CD4-positive, alpha-beta T cell treated with Interleukin-15 for 4 hours (primary cell): ENCODE data around the gene SNX22.

Experiments
- DNase-seq: peaks from one replicate; pipeline ENCODE4 v3.0.0-alpha.2; 2020; ENCODE audit warnings: low spot score

Gene SNX22

DNA sequence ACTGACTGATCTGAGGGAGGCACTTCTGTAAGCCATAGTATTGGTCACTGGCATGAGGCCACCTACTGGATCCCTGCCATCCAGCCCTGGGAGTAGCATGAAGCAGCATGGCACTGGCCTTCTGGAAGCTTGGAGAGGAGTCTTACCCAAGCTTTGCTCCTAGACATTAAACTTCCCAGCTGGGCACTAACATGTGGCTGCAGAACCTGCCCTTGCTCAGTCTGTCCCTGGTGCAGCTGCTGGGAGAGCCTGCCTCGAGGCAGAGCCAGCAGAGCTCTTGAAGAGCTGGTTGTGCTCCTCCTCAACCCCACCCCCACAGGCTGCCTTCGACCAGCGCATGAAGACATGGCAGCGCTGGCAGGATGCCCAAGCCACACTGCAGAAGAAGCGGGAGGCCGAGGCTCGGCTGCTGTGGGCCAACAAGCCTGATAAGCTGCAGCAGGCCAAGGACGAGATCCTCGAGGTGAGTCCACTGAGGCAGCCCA, 17.1 kb upstream of the SNX22 start:
- DNase-seq, result no peak

DNA sequence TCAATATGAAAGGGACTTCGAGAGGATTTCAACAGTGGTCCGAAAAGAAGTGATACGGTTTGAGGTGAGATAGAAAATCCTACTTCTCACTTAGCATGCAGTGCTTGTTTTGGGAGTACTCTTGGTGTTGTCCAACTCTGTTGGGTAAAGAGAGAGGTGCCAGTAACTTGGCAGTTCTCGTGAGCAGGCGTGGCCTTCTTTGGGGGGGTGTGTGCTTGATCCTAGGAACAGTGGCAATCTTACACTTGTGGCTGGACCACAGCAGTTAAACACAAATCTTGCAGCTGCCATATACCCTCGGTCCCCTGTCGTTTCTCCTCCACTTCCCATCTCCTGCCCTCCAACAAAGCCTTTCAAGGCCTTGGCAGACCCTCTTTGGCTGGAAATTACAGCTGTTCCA, 15.2 kb upstream of the SNX22 start:
- no peak for DNase-seq

DNA sequence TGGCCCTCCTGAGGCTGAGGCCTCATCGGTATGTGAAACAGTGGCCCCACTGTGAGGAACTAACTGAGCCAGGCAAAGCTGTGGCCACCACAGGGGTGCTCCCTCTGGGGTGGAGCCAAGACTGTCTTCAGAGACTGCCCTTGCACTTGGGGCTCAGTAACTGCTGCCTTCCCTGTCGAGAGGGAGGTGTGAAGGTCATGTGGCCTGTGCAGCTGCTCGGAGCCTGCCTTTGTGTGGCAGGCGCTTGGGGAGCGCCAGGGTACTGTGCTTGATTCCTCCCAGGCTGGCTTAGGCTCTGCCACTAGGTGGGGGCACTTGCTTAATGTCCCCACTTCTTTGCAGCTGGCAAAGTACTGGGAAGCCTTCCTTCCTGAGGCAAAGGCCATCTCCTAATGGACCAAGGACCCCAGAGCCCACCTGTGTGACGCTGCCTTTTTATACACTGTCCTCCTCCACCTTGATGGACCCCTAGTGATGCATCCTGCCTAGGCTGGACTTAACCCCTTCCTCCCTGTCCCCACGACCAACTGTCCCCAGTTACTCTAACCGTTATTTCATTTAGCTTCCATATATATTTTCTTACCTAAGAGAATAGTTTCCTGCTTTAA, 14.2 kb upstream of the SNX22 start:
- no peak for DNase-seq

DNA sequence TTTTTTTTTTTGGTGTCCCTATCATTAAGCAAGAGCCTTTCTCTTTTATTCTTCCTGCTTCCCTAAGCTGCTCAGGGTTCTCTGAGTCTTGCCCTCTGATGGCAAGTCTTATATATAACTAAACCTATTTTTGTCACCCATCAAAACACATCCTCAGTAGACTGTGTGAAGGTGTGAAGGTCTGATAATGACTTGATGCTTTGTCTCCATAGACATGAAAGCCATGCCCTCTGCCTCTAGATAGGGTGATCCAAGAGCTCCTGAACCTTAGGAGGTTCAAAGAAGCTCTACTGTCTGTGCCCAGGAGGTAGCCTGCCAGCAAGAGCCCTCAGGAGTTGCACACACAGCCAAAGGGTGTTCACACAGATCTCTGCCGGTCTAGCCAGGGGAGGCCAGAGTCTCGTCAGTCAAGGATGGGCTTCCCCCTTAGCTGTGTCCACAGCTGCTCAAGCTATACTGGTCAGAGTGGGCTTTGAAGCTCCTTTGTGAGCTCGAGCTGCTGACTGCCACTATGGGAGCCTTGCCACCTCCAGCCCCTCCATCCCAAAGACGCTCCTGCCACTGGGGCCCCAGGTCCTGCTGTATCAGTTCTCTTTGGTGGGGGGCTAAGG, 13.1 kb upstream of the SNX22 start:
- no peak for DNase-seq

- DNase-seq, result no peak
These were observed 9.6 kb upstream of the SNX22 start for GRCh38 chr15:64141798-64142512.

GRCh38 chr15:64143276-64143675, 8.3 kb upstream of the SNX22 start:
- no peak for DNase-seq

DNA sequence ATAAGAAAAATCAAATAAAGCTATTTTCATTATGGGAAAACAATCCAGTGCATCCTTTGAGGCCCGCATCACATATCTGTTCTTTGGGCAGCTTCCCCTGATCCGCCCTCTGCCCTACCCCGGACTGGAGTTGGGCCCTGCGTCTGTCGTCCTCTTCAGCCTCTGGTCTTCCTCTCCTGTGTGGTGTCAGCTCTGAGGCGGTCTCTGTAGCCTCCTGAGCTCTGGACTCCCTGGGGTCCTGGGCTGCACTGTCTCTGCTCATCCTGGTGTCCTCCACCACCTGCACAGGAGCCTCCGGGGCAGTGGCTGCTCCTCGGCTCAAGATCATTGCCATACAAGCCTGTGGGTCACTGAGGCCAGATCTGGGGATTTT, 7.4 kb upstream of the SNX22 start:
- no peak for DNase-seq

DNA sequence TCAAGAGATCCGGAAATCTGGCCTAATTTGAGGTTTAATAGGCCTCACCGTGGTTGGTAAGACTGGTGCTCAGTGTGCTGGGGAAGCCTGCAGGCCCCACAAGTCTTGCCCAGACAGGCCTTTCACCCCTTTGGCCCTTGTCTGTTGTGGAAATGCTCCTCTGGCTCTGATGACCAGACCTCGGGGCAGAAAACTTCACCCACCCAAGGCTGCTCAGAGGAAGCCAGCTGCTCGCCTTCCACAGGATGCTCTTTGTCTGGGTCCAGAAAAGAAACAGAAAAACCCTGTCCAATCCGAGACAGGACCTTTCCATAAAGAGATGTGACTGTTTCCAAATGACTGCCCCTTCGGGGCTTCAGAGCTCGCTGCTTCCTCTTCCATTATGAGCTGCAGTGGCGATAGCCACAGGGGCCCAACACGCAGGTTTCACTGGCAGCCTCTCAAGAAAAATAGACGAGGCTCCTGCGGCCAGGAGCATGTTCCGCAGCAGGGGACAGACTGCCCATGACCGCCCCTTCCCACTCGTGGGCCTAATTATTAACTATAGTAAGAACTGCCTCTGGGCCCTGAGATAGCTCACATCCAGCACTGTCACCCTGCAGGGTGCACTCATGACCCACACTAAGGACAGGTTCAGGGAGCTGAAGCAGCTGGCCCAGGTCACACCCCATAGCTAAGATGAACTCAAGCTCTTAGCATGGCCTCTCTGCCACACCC, 6.8 kb upstream of the SNX22 start:
- no peak for DNase-seq

GRCh38 chr15:64146041-64146440, 5.5 kb upstream of the SNX22 start:
- no peak for DNase-seq

DNA sequence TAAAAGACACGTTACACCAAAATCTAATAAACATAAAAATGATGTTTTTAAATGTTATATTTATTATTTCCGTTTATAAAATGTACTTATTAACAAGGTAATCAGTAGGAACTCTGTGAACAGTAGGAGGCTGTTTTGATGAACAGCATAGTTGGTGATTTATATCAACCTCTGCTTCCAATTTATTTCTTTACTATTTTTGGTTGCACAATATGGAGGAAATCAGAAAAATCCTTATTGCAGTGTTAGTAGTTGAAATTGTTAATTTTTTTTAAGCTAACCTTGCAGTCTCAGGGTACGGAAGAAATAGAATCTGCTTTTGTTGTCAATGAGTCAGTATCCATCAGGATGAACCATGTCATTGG, 5.0 kb upstream of the SNX22 start:
- no peak for DNase-seq

DNA sequence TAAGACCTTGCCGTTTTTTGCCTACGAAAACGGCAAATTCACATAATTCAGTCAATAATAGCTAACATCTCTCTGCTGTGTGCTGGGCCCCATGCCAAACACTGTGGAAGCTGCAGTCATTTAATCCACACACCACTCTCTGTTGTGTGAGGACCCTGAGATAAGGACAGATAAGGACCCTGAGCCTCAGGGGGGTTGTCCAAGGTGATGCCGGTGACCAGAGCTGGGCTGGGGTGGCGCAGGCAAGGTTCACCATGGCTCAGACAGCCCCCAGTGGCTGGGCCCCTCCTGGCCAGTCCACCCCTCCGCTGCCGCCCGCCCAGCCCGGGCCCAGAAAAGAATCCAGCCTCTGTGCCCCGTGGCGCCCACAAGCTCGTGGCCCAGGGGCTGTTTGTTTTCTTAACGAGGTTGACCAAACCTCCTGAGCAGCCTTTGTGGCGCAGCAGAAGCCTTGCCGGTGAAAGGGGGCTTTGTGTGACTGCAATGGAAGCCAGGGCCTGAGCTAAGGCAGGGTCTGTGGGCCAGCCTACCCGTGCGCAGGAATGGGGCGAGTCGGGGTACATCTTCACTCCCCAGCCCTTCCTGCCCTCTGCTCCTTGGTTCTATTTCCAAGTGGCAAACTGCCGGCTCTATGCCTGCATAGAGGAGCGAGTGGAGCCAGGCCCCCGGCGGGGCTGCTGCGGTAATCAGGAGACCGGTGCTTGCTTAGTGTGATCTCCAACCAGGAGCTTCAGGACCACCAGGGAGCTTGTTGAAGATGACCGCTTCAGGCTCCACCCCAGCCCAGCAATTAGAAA, 4.4 kb upstream of the SNX22 start:
- no peak for DNase-seq

- no peak for DNase-seq
These were observed 3.4 kb upstream of the SNX22 start for GRCh38 chr15:64148168-64148567.

GRCh38 chr15:64148581-64148980, 3.0 kb upstream of the SNX22 start:
- no peak for DNase-seq

- no peak for DNase-seq
These were observed 2.1 kb upstream of the SNX22 start for GRCh38 chr15:64149424-64149823.

DNA sequence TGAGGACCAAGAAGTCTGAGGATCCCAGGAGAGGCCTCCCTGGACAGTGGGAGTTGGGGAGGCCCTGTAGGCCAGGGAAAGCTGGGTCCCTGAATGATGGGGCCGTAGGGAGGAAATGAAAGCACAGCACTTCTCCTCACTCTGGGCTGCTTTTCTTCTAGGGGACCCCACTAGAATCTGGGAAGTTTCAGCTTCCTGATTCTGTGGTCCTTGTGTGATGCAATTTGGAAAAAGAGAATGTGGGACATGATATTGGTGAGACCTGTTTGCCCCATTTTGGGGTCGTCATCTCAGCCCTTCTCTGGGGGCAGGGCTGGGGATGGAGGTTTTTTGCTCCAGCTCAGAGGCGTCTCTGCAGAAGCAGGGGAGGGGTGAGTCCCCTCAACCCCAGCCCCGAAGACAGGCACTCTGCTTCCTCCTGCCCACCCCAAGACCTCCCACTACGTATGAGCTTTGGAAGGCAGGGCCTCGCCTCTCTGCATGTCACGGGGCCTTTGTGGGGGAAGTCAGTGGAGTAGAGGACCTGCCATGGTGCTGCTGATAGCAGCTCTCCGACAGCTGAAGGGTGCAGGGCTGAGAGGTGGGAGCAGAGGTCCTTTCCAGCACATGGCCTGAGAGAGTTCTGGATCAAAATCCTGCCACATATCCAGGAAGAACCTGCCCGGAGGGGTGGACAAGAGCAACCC, 1.5 kb upstream of the SNX22 start:
- no peak for DNase-seq

GRCh38 chr15:64152507-64153387, 1.2 kb downstream of the SNX22 start:
- DNase-seq, result no peak

- DNase-seq, result peak; percentile 91
These were observed 2.2 kb downstream of the SNX22 start for GRCh38 chr15:64153480-64154367.

- no peak for DNase-seq
These were observed 4.5 kb downstream of the SNX22 start for GRCh38 chr15:64155802-64156651.
